HepG2 (cell line): ENCODE results near the gene MCRIP2. TPM values are rescaled to one million over a fixed set of nuclear protein-coding genes. Genes with fewer than 3 reads are reported as not detected.

Experiments
- AGO2 ChIP-seq: fragments of 200-400 bp; formaldehyde crosslinking; optimal IDR thresholded peaks from 2 replicates; pipeline ENCODE3; 2017; ENCODE audit warnings: mild to moderate bottlenecking, low read depth, low read length, moderate library complexity
- FOXO1 ChIP-seq: sonication (generic); formaldehyde crosslinking; IDR thresholded peaks from 2 replicates; pipeline ENCODE4 v1.4.0; 2020; ENCODE audit warnings: missing genetic modification reagents
- GZF1 ChIP-seq: sonication (generic); formaldehyde crosslinking; IDR thresholded peaks from 2 replicates; pipeline ENCODE4 v1.5.1; 2020; ENCODE audit warnings: mild to moderate bottlenecking, missing genetic modification reagents
- HIVEP1 ChIP-seq: sonication (generic); formaldehyde crosslinking; IDR thresholded peaks from 2 replicates; pipeline ENCODE4 v1.4.0; 2020; ENCODE audit warnings: mild to moderate bottlenecking, missing genetic modification reagents
- ISL2 ChIP-seq: sonication (generic); formaldehyde crosslinking; IDR thresholded peaks from 2 replicates; pipeline ENCODE4 v1.5.0; 2020; ENCODE audit warnings: missing genetic modification reagents
- MAFG ChIP-seq: sonication (generic); formaldehyde crosslinking; IDR thresholded peaks from 2 replicates; pipeline ENCODE4 v1.5.1; 2020; ENCODE audit warnings: mild to moderate bottlenecking, missing genetic modification reagents
- NR2F1 ChIP-seq, 2 experiments: fragments of 450-650 bp in 1 of 2; formaldehyde crosslinking in 1 of 2; IDR thresholded peaks; 2 replicates each; pipeline versions ENCODE4 v1.5.0 to v1.6.1; 2016 to 2020; ENCODE audit warnings: mild to moderate bottlenecking in 1 of 2, missing compliant biosample characterization in 1 of 2, missing genetic modification reagents in 1 of 2, moderate library complexity in 1 of 2
- POLR2A ChIP-seq, 2 experiments: IDR thresholded peaks; 2 replicates each; pipeline ENCODE4 v1.6.1; 2011; ENCODE audit warnings: low read depth in 2 of 2, low read length in 2 of 2, mild to moderate bottlenecking in 1 of 2, moderate library complexity in 1 of 2; ENCODE audit not compliant: insufficient read depth in 1 of 2
- SALL1 ChIP-seq: sonication (generic); formaldehyde crosslinking; IDR thresholded peaks from 2 replicates; pipeline ENCODE4 v1.8.0; 2022; ENCODE audit warnings: mild to moderate bottlenecking, missing genetic modification reagents
- ZMYM4 ChIP-seq: sonication (generic); formaldehyde crosslinking; IDR thresholded peaks from 2 replicates; pipeline ENCODE4 v1.8.1; 2023; ENCODE audit warnings: mild to moderate bottlenecking, missing genetic modification reagents
- ZNF180 ChIP-seq: sonication (generic); formaldehyde crosslinking; IDR thresholded peaks from 2 replicates; pipeline ENCODE4 v1.4.0; 2020; ENCODE audit warnings: low read depth, missing genetic modification reagents, borderline replicate concordance
- ZNF317 ChIP-seq: sonication (generic); formaldehyde crosslinking; IDR thresholded peaks from 2 replicates; pipeline ENCODE4 v1.5.0; 2020; ENCODE audit warnings: mild to moderate bottlenecking, missing genetic modification reagents
- ZNF790 ChIP-seq: sonication (generic); formaldehyde crosslinking; IDR thresholded peaks from 2 replicates; pipeline ENCODE4 v1.8.0; 2022; ENCODE audit warnings: missing genetic modification reagents, mild to moderate bottlenecking, borderline replicate concordance
- polyA plus RNA-seq, 8 experiments: library from polyadenylated mRNA; depleted of rRNA in 3 of 8; stranded (reverse) in 7 of 8; unstranded in 1 of 8; fragments of >200 nt; fragmentation: Illumina TruSeq in 4 of 8; extraction: Trizol in 4 of 8; gene quantifications; 2 replicates each; pipeline versions ENCODE4 v1.2.1 to v1.2.3, GENCODE V29; 2011 to 2016; ENCODE audit warnings: low read depth in 4 of 8, missing spikeins in 1 of 8, mixed read lengths in 1 of 8; ENCODE audit not compliant: insufficient read depth in 1 of 8
- total RNA-seq, 5 experiments: library from RNA; depleted of rRNA; stranded (reverse); fragments of >200 nt; fragmentation: Illumina TruSeq; extraction: Trizol; gene quantifications; 2 replicates each; pipeline ENCODE4 v1.2.3, GENCODE V29; 2016; ENCODE audit warnings: low read depth in 1 of 5
- TF ChIP-seq, protein P1 (sequence below): sonication (generic); formaldehyde crosslinking; IDR thresholded peaks from 2 replicates; pipeline ENCODE4 v1.8.0; 2022; ENCODE audit warnings: mild to moderate bottlenecking, missing genetic modification reagents, borderline replicate concordance
- TF ChIP-seq, protein P2 (sequence below): sonication (generic); formaldehyde crosslinking; IDR thresholded peaks from 2 replicates; pipeline ENCODE4 v1.9.0; 2022; ENCODE audit warnings: missing genetic modification reagents, mild to moderate bottlenecking, borderline replicate concordance
- TF ChIP-seq, protein P3 (sequence below): sonication (generic); formaldehyde crosslinking; IDR thresholded peaks from 2 replicates; pipeline ENCODE4 v1.4.0; 2020; ENCODE audit warnings: missing genetic modification reagents
- TF ChIP-seq, protein P4 (sequence below): sonication (generic); formaldehyde crosslinking; IDR thresholded peaks from 2 replicates; pipeline ENCODE4 v1.5.1; 2020; ENCODE audit warnings: missing genetic modification reagents, mild to moderate bottlenecking, borderline replicate concordance
- TF ChIP-seq, protein P5 (sequence below): sonication (generic); formaldehyde crosslinking; IDR thresholded peaks from 2 replicates; pipeline ENCODE4 v1.5.0; 2020; ENCODE audit warnings: missing genetic modification reagents
- TF ChIP-seq, protein P6 (sequence below): sonication (generic); formaldehyde crosslinking; IDR thresholded peaks from 2 replicates; pipeline ENCODE4 v1.5.1; 2020; ENCODE audit warnings: mild to moderate bottlenecking, moderate library complexity, missing genetic modification reagents

MCRIP2 gene
- total and polyA plus RNA-seq, 2 of the 13 experiments (the other 11 are each of a cell fraction or from before 2014, with no cell fraction given): 39.6 to 76.7 TPM

DNA sequence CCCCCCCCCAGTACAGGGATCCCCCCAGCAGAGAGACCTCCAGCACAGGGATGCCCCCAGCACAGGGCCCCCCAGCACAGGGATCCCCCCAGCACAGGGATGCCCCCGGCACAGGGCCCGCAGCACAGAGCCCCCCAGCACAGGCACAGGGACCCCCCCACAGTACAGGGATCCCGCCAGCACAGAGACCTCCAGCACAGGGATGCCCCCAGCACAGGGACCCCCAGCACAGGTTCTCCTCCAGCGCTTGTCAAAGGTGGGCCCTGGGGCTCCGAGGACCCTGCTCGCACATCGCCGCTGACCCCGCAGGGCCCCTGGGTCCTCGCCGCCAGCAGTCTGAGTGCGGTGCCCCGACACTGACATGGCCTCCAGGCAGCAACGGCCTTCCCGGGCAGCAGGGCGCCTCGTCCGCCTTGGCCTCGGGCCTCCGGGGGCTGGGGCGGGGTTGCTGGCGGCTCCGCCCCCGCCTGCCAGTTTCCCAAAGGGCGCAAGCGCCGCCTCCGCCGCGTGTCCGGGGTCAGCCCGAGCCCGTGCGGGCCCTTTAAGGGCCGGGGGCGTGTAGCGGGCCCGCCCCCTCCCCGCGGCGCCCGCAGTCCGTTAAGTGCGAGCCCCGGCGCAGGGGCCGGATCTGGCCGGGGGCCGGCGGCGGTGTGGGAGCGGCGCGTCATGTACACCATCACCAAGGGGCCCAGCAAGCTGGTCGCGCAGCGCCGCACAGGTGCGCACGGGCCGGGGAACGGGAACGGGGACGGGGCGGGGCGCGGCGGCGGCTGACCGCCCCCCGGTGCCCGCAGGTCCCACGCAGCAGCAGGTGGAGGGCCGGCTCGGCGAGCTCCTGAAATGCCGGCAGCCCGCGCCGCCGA, at the start of gene MCRIP2 (continued):
- TF ChIP-seq NR2F1 (CRISPR knock-in tag; IDR thresholded peaks at IDR 0.05) (peak in 1 of 2 experiments; percentile 40; a peak in 1 of 4 replicates), ZNF180 (CRISPR knock-in tag) (no peak), FOXO1 (CRISPR knock-in tag) (peak; percentile 5; the same call in 1 of the 2 replicates), ZMYM4 (CRISPR knock-in tag) (peak; percentile 30; the same call in 1 of the 2 replicates), ZNF317 (CRISPR knock-in tag) (0 out of 2 replicates have a peak, but pooled peaks have one; percentile 24), MAFG (CRISPR knock-in tag) (no peak), AGO2 (peak; percentile 26), HIVEP1 (CRISPR knock-in tag) (no peak), GZF1 (CRISPR knock-in tag) (no peak), SALL1 (CRISPR knock-in tag) (peak; percentile 58; the same call in 1 of the 2 replicates), POLR2A (IDR thresholded peaks at IDR 0.05; ENCODE audit: insufficient read depth in 1 of 2, low read depth in 2 of 2, low read length in 2 of 2) (peak; percentile 52 to 96), ISL2 (CRISPR knock-in tag) (0 out of 2 replicates have a peak, but pooled peaks have one; percentile 17), ZNF790 (CRISPR knock-in tag) (peak; percentile 72; the same call in 1 of the 2 replicates)
- TF ChIP-seq, protein P1, sequence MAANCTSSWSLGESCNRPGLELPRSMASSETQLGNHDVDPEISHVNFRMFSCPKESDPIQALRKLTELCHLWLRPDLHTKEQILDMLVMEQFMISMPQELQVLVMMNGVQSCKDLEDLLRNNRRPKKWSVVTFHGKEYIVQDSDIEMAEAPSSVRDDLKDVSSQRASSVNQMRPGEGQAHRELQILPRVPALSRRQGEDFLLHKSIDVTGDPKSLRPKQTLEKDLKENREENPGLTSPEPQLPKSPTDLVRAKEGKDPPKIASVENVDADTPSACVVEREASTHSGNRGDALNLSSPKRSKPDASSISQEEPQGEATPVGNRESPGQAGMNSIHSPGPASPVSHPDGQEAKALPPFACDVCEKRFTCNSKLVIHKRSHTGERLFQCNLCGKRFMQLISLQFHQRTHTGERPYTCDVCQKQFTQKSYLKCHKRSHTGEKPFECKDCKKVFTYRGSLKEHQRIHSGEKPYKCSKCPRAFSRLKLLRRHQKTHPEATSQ (CRISPR knock-in tag): 0 out of 2 replicates have a peak, but pooled peaks have one; percentile 9
- TF ChIP-seq, protein P2, sequence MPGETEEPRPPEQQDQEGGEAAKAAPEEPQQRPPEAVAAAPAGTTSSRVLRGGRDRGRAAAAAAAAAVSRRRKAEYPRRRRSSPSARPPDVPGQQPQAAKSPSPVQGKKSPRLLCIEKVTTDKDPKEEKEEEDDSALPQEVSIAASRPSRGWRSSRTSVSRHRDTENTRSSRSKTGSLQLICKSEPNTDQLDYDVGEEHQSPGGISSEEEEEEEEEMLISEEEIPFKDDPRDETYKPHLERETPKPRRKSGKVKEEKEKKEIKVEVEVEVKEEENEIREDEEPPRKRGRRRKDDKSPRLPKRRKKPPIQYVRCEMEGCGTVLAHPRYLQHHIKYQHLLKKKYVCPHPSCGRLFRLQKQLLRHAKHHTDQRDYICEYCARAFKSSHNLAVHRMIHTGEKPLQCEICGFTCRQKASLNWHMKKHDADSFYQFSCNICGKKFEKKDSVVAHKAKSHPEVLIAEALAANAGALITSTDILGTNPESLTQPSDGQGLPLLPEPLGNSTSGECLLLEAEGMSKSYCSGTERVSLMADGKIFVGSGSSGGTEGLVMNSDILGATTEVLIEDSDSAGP (CRISPR knock-in tag): peak; percentile 99
- TF ChIP-seq, protein P3, sequence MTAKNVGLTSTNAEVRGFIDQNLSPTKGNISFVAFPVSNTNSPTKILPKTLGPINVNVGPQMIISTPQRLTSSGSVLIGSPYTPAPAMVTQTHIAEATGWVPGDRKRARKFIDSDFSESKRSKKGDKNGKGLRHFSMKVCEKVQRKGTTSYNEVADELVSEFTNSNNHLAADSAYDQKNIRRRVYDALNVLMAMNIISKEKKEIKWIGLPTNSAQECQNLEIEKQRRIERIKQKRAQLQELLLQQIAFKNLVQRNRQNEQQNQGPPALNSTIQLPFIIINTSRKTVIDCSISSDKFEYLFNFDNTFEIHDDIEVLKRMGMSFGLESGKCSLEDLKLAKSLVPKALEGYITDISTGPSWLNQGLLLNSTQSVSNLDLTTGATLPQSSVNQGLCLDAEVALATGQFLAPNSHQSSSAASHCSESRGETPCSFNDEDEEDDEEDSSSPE (CRISPR knock-in tag): peak; percentile 64
- TF ChIP-seq, protein P4, sequence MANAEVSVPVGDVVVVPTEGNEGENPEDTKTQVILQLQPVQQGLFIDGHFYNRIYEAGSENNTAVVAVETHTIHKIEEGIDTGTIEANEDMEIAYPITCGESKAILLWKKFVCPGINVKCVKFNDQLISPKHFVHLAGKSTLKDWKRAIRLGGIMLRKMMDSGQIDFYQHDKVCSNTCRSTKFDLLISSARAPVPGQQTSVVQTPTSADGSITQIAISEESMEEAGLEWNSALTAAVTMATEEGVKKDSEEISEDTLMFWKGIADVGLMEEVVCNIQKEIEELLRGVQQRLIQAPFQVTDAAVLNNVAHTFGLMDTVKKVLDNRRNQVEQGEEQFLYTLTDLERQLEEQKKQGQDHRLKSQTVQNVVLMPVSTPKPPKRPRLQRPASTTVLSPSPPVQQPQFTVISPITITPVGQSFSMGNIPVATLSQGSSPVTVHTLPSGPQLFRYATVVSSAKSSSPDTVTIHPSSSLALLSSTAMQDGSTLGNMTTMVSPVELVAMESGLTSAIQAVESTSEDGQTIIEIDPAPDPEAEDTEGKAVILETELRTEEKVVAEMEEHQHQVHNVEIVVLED (CRISPR knock-in tag): peak; percentile 15; the same call in 1 of the 2 replicates
- TF ChIP-seq, protein P5, sequence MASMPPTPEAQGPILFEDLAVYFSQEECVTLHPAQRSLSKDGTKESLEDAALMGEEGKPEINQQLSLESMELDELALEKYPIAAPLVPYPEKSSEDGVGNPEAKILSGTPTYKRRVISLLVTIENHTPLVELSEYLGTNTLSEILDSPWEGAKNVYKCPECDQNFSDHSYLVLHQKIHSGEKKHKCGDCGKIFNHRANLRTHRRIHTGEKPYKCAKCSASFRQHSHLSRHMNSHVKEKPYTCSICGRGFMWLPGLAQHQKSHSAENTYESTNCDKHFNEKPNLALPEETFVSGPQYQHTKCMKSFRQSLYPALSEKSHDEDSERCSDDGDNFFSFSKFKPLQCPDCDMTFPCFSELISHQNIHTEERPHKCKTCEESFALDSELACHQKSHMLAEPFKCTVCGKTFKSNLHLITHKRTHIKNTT (CRISPR knock-in tag): no peak
- TF ChIP-seq, protein P6, sequence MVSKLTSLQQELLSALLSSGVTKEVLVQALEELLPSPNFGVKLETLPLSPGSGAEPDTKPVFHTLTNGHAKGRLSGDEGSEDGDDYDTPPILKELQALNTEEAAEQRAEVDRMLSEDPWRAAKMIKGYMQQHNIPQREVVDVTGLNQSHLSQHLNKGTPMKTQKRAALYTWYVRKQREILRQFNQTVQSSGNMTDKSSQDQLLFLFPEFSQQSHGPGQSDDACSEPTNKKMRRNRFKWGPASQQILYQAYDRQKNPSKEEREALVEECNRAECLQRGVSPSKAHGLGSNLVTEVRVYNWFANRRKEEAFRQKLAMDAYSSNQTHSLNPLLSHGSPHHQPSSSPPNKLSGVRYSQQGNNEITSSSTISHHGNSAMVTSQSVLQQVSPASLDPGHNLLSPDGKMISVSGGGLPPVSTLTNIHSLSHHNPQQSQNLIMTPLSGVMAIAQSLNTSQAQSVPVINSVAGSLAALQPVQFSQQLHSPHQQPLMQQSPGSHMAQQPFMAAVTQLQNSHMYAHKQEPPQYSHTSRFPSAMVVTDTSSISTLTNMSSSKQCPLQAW (CRISPR knock-in tag): no peak
